ENCODE measurements around the gene AK9.

- TF ChIP-seq TOX (CRISPR knock-in tag; IDR thresholded peaks at IDR 0.05; ENCODE audit: borderline replicate concordance) = no peak
- TF ChIP-seq CREB5 (CRISPR knock-in tag; IDR thresholded peaks at IDR 0.05; ENCODE audit: low read depth) = no peak
- TF ChIP-seq ARNTL (CRISPR knock-in tag; IDR thresholded peaks at IDR 0.05; ENCODE audit: borderline replicate concordance, low read depth) = no peak
- TF ChIP-seq ZNF8 (CRISPR knock-in tag; IDR thresholded peaks at IDR 0.05) = no peak
- no peak for TF ChIP-seq PATZ1 (CRISPR knock-in tag; IDR thresholded peaks at IDR 0.05; ENCODE audit: borderline replicate concordance)
- TF ChIP-seq ZFP3 (CRISPR knock-in tag; IDR thresholded peaks at IDR 0.05) = no peak
Measured at GRCh38 chr6:109722011-109722410, 31.0 kb upstream of the AK9 start.

Data from SK-N-SH treated with all-trans-retinoic acid at 6 μM for 48 hours (cell line).